Left lobe of liver (tissue), 2 donors: Measurements from ENCODE around the gene CSDE1. TPM values are rescaled to one million over a fixed set of nuclear protein-coding genes. Genes with fewer than 3 reads are reported as not detected.

Source experiments
- ATAC-seq: fragments of 200-7000 bp; cut with Tn5 transposase; one replicate; pipeline ENCODE4 v1.9.1; 2020; ENCODE audit warnings: mild to moderate bottlenecking, moderate library complexity
- DNase-seq: peaks from one replicate; pipeline ENCODE4 v3.0.0-alpha.2; 2020; ENCODE audit warnings: low spot score
- total RNA-seq: library from RNA; stranded (reverse); gene quantifications from one replicate; pipeline ENCODE4 v1.2.1, GENCODE V29; 2021
- donor health status: DM: no; HTN: no; CAD: no; lungs with moderate emphysema.
- donor health status: DM: no; HTN: yes; CAD: no.

The CSDE1 gene
- total RNA-seq, 1 donor from 2014 or later, result 218 TPM

- ATAC-seq (no peak), DNase-seq (no peak)
These were observed 89.4 kb downstream of the CSDE1 start for GRCh38 chr1:114668373-114668772.

GRCh38 chr1:114666954-114667353 is 90.8 kb downstream of the CSDE1 start:
- no peak for ATAC-seq
- DNase-seq, result no peak

Other genes with a start within 250 kb of the CSDE1 start
- gene TRIM33, start 246.8 kb downstream of the CSDE1 start, total RNA-seq, result 13.7 TPM
- gene BCAS2, start 176.4 kb downstream of the CSDE1 start, total RNA-seq, result 13.3 TPM
- gene DENND2C, start 87.9 kb downstream of the CSDE1 start, total RNA-seq, result 4.7 TPM
- not detected for gene AMPD1, start 62.4 kb downstream of the CSDE1 start, total RNA-seq
- 8.3 TPM for gene NRAS, start 41.2 kb downstream of the CSDE1 start, total RNA-seq
- gene SIKE1, start 22.7 kb upstream of the CSDE1 start, total RNA-seq, result 24.3 TPM
- not detected for gene SYCP1, start 96.9 kb upstream of the CSDE1 start, total RNA-seq